ENCODE data around the gene RNF13. TPM values are rescaled to one million over a fixed set of nuclear protein-coding genes. Genes with fewer than 3 reads are reported as not detected.

The RNF13 gene
- total and polyA plus RNA-seq, 2 donors (not counting 1 experiment from before 2014, with no cell fraction given), result 57.4 to 81.7 TPM

GRCh38 chr3:149764302-149764701 is 48.7 kb upstream of the RNF13 start:
- Histone ChIP-seq H4K20me1 (ENCODE audit: control insufficient read depth, extremely low read depth, insufficient read depth, low read length) (no peaks in the 10 kb centered on the region), H3K27me3 (ENCODE audit: control insufficient read depth, insufficient read depth, low read length) (peaks cover 21% of the 10 kb centered on the region), H3K36me3 (ENCODE audit: control insufficient read depth, insufficient read depth, low read length) (no peaks in the 10 kb centered on the region), H3K79me2 (ENCODE audit: control insufficient read depth, insufficient read depth, low read length) (no peaks in the 10 kb centered on the region), H2AFZ (ENCODE audit: low read length) (no peak overlapping the region), H3K9ac (ENCODE audit: insufficient read depth, low read length) (no peak overlapping the region), H3K4me1 (ENCODE audit: control insufficient read depth, extremely low read depth, insufficient read depth, low read length) (no peaks in the 10 kb centered on the region), H3K4me3 (replicated peaks in 1 of 4; ENCODE audit: control extremely low read depth in 1 of 4, insufficient read depth in 1 of 4, low read depth in 3 of 4, low read length in 4 of 4) (no peak overlapping the region), H3K4me2 (ENCODE audit: extremely low read depth, insufficient read depth, low read length) (no peak overlapping the region), H3K9me3 (ENCODE audit: control insufficient read depth, insufficient read depth, low read depth, low read length) (no peaks in the 10 kb centered on the region), H3K27ac (ENCODE audit: insufficient read depth, low read length) (no peak overlapping the region)
- TF ChIP-seq, protein P1, sequence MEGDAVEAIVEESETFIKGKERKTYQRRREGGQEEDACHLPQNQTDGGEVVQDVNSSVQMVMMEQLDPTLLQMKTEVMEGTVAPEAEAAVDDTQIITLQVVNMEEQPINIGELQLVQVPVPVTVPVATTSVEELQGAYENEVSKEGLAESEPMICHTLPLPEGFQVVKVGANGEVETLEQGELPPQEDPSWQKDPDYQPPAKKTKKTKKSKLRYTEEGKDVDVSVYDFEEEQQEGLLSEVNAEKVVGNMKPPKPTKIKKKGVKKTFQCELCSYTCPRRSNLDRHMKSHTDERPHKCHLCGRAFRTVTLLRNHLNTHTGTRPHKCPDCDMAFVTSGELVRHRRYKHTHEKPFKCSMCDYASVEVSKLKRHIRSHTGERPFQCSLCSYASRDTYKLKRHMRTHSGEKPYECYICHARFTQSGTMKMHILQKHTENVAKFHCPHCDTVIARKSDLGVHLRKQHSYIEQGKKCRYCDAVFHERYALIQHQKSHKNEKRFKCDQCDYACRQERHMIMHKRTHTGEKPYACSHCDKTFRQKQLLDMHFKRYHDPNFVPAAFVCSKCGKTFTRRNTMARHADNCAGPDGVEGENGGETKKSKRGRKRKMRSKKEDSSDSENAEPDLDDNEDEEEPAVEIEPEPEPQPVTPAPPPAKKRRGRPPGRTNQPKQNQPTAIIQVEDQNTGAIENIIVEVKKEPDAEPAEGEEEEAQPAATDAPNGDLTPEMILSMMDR (conservative IDR thresholded peaks at IDR 0.05 in 1 of 2, IDR thresholded peaks at IDR 0.05 in 1 of 2; ENCODE audit: low read depth in 1 of 2, low read length in 2 of 2), result no peak
- no peak for TF ChIP-seq EZH2 (IDR thresholded peaks at IDR 0.05; ENCODE audit: low read length, missing control alignments)
- DNase-seq (ENCODE audit: low read depth in 2 of 2), result no peak

- H3K36me3 ChIP-seq (ENCODE audit: control insufficient read depth, insufficient read depth, low read length), result no peaks in the 10 kb centered on the region
- no peak overlapping the region for H2AFZ ChIP-seq (ENCODE audit: low read length)
- no peaks in the 10 kb centered on the region for H3K9me3 ChIP-seq (ENCODE audit: control insufficient read depth, insufficient read depth, low read depth, low read length)
- H4K20me1 ChIP-seq (ENCODE audit: control insufficient read depth, extremely low read depth, insufficient read depth, low read length), result no peaks in the 10 kb centered on the region
- H3K79me2 ChIP-seq (ENCODE audit: control insufficient read depth, insufficient read depth, low read length), result no peaks in the 10 kb centered on the region
- no peaks in the 10 kb centered on the region for H3K4me1 ChIP-seq (ENCODE audit: control insufficient read depth, extremely low read depth, insufficient read depth, low read length)
- DNase-seq (ENCODE audit: low read depth in 2 of 2), result peak; percentile 36 to 67
- no peak overlapping the region for H3K4me3 ChIP-seq (replicated peaks in 1 of 4; ENCODE audit: control extremely low read depth in 1 of 4, insufficient read depth in 1 of 4, low read depth in 3 of 4, low read length in 4 of 4)
- no peak overlapping the region for H3K4me2 ChIP-seq (ENCODE audit: extremely low read depth, insufficient read depth, low read length)
- H3K9ac ChIP-seq (ENCODE audit: insufficient read depth, low read length), result no peak overlapping the region
- TF ChIP-seq, protein P1 (conservative IDR thresholded peaks at IDR 0.05 in 1 of 2, IDR thresholded peaks at IDR 0.05 in 1 of 2; ENCODE audit: low read depth in 1 of 2, low read length in 2 of 2), result peak; percentile 57 to 67
- no peak for TF ChIP-seq EZH2 (IDR thresholded peaks at IDR 0.05; ENCODE audit: low read length, missing control alignments)
- peaks cover 21% of the 10 kb centered on the region for H3K27me3 ChIP-seq (ENCODE audit: control insufficient read depth, insufficient read depth, low read length)
- H3K27ac ChIP-seq (ENCODE audit: insufficient read depth, low read length), result no peak overlapping the region
Observed at GRCh38 chr3:149765762-149766334, 47.2 kb upstream of the RNF13 start.

DNA sequence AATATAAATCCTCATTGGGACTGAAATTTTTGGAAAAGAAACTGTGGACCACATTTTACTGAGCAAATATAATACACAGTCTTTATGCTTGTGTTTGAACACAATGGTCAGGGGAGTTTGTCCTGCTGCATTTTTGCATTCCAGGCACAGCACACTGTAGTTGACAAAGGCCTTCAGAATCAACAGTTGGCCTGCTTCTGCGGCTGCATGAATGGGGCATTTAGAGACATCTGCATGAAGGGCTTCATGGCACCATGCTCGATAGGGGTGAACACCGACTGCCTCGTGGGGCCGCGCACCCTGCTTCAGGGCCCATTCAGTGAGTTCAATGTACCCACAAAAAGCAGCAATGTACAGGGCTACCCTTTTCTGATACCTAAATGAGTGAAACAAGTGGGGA is 45.3 kb upstream of the RNF13 start:
- no peak overlapping the region for H2AFZ ChIP-seq (ENCODE audit: low read length)
- no peaks in the 10 kb centered on the region for H3K9me3 ChIP-seq (ENCODE audit: control insufficient read depth, insufficient read depth, low read depth, low read length)
- H3K4me1 ChIP-seq (ENCODE audit: control insufficient read depth, extremely low read depth, insufficient read depth, low read length), result no peaks in the 10 kb centered on the region
- no peak overlapping the region for H3K4me3 ChIP-seq (replicated peaks in 1 of 4; ENCODE audit: control extremely low read depth in 1 of 4, insufficient read depth in 1 of 4, low read depth in 3 of 4, low read length in 4 of 4)
- no peak overlapping the region for H3K9ac ChIP-seq (ENCODE audit: insufficient read depth, low read length)
- no peaks in the 10 kb centered on the region for H4K20me1 ChIP-seq (ENCODE audit: control insufficient read depth, extremely low read depth, insufficient read depth, low read length)
- DNase-seq (ENCODE audit: low read depth in 2 of 2), result no peak
- H3K27me3 ChIP-seq (ENCODE audit: control insufficient read depth, insufficient read depth, low read length), result peaks cover 15% of the 10 kb centered on the region
- H3K4me2 ChIP-seq (ENCODE audit: extremely low read depth, insufficient read depth, low read length), result no peak overlapping the region
- no peak for TF ChIP-seq EZH2 (IDR thresholded peaks at IDR 0.05; ENCODE audit: low read length, missing control alignments)
- TF ChIP-seq, protein P1 (conservative IDR thresholded peaks at IDR 0.05 in 1 of 2, IDR thresholded peaks at IDR 0.05 in 1 of 2; ENCODE audit: low read depth in 1 of 2, low read length in 2 of 2), result no peak
- H3K79me2 ChIP-seq (ENCODE audit: control insufficient read depth, insufficient read depth, low read length), result no peaks in the 10 kb centered on the region
- H3K27ac ChIP-seq (ENCODE audit: insufficient read depth, low read length), result no peak overlapping the region
- H3K36me3 ChIP-seq (ENCODE audit: control insufficient read depth, insufficient read depth, low read length), result no peaks in the 10 kb centered on the region

Data from fibroblast of lung (primary cell).